Measurements from ENCODE around the gene THBS2.

- no peak for TF ChIP-seq CTCF (IDR thresholded peaks at IDR 0.05)
- TF ChIP-seq ZFX (IDR thresholded peaks at IDR 0.05; ENCODE audit: borderline replicate concordance) = no peak
Measured at GRCh38 chr6:169168302-169168630, 85.4 kb downstream of the THBS2 start.
